Measurements from ENCODE around the gene CENPB. TPM values are rescaled to one million over a fixed set of nuclear protein-coding genes. Genes with fewer than 3 reads are reported as not detected.

Gene CENPB
- total RNA-seq, 1 donor from 2014 or later = 109 TPM

DNA sequence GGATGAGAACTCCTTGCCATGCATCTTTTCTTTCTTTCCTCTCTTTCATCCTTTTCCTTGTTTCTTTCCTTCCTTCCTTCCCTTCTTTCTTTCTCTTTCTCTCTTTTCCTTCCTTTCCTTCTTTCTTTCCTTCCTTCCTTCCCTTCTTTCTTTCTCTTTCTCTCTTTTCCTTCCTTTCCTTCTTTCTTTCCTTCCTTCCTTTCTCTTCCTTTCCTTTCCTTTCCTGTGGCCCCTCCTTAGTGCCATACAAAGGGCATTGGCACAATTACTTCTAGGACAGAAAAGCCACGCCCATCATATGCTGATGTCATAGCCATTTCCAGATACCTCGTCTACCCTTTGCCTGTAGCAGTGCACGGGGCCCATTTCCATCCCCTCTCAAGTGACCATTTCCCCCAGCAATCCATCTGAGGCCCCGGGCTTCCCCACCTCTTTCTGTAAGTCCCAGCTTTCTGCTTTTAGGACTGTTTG, 2.2 kb upstream of the CENPB start:
- no peak for DNase-seq (ENCODE audit: low spot score)

DNA sequence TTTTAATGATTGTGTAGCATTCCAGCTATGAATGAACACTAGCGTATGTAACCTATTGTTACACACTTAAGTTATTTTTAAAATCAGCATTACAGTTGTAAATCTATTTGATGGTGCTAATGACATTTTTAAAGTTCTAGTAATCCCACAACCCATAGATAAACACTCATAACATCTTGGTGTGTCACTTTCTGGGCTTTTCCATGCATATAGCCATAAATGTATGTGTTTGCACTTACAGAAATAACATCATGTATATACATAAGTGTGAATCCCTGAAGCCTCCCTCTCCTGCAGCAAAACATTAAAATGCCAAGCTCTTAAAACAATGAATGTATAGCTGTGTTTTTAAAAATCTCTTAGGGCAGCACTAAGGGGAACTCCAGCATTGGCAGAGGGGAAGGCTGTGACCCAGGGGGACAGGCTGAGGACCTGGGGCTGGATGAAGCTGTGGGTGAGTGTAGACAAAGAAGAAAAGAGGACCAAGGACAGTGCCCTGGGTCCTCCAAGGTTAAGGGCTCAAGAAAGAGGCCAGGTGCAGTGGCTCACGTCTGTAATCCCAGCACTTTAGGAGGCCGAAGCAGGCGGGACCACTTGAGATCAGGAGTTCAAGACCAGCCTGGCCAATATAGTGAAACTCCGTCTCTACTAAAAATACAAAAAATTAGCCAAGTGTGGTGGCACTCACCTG, 929 bp upstream of the CENPB start:
- no peak for DNase-seq (ENCODE audit: low spot score)

DNA sequence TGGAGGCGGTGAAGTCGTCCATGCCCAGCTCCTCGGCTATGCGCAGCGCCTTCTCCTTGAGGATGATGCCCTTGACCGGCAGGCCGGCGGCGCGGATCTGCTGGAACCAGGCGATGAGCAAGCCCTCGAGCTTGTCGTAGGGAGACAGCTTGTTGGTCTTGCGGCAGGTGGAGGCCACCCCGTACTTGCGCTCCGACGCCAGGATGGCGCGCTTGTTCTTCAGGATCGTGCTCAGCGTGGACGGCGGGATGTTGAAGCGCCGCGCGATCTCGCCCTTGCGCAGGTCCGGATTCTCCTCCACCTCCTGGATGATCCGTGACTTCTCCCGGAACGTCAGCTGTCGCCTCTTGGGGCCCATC, 435 bp downstream of the CENPB start:
- peak; percentile 53 for DNase-seq (ENCODE audit: low spot score)

DNA sequence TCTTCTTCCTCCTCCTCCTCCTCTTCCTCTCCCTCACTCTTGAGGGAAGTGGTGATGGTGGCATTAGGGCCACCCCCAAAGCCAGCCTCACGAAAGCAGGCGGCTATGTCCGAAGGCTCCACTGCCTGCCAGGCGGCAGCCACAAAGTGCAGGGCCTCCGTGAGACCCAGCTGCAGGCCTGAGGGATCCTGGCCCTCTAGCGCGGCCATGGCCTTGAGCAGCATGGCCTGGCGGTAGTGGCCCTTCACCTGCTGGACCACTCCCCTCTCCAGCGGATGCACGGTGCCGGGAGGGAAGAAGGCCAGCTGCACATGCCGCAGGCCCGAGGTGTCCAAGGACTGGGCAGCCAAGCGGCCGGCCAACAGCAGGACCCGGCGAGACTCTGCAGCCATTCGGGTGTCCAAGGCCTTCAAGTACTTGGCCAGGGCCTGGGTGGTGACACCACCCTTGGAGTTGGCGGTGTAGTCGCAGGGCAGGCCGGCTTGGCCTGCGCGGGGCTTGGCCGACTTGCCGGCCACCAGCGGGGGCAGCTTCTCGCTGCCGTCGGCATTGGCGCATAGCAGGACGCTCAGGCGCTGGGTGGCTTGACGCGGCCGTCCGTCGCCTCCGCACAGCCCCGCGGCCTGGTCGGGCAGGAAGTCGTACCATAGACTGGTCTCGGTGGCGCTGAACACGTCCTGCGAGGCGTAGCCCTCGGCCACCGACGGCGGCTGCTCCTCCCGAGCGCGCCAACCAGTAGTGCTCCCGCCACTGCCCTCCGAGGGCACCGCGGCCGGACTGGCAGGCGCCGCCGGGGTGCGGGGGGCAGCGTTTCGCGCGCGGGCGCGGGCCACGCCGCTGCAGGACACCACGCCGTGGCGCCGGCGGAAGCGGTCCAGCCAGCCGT, 1.1 kb downstream of the CENPB start:
- no peak for DNase-seq (ENCODE audit: low spot score)

DNA sequence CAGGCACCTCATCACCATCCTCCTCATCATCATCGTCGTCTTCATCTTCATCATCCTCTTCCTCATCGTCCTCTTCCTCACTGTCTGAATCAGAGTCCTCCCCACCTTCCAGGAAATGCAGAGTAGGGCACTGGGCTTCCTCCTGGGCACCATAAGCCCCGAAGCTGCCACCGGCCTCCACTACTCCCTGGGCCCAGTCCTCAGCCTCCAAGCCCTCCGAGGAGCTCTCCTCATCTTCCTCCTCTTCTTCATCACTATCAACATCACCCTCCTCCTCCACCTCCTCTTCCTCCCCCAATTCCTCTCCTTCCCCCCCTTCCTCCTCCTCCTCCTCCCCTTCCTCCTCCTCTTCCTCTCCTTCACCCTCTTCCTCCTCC, 1.7 kb downstream of the CENPB start:
- DNase-seq (ENCODE audit: low spot score) = no peak

DNA sequence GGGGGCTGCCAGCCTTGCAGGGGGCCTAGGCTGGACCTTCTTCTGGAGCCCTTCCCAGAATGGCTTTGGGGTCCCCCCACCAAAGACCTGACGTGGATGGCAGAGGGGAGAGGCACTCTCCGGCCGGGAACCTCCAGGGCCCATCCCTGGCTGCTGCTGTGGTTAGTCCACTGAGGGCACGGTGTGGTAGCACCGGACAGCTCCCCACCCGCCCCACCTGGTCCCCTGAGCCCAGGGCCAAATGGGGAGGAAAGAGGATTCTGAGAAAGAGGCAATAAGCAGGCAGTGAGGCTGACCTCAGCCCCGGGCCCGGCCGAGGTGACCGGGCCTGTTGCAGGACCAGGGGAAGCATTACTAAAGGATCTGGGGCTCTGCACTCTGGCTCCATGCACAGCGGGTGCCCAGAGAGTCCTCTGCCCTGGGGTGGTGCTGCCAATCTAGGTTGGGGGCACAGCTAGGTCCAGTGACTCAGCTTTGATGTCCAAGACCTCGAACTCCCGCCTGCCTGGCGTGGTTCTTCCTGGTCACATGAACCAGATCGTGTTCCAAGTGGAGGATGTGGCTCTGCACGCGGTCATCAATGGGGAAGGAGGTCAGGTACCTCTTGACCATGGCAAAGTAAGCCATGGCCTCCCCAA, 2.2 kb downstream of the CENPB start:
- DNase-seq (ENCODE audit: low spot score) = no peak

DNA sequence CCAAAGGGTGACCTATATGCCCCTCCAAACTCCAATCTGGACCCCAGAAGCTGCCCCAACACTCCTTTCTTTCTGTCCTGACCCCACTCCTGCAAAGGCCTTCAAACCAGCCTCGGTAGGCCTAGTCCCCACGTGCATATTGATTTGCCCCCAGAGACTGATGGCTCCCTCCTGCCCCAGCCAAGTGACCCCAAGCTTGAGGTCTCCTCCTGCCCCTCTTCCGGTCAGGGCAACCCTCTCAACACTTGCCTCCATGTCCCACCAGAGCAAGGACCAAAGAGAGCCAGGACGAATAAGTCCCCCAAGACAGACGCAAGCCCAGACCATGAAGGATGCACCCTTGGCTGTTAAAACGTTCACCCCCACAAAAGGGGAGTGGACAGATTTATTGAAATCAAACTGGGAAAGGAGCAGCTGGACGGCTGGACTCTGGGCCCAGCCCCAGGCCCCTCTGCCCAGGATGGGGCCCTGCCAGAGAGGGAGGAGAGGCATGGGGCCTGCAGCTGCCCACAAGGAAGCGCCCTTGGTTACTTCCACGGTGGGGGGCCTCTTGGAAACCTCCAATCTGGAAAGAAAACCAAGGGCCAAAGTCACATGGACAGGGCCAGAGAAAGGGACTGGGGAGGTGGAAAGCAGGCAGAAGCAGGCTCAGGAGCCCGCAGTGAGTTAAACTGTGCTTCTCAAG, 2.9 kb downstream of the CENPB start:
- no peak for DNase-seq (ENCODE audit: low spot score)

DNA sequence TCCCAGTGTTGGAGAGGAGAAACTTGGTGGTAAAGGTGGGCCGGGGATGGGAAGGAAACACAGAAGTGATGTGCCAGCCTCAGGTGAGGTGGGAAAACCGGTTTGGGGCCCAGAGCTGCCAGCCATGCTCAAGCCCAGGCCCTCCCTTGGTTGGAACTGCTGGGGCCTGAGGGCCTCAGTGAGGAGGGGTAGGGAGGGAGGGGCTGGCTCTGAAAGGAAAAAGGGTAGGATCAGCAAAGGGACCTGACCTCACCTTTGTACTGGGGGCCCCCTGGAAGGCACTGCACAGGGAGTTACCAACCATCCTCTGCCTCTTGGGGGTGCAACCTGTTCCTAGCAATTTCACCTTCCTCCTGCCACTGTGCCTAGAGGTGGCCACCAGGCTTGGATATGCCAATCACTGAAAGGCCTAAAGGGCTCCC, 3.5 kb downstream of the CENPB start:
- DNase-seq (ENCODE audit: low spot score) = no peak

DNA sequence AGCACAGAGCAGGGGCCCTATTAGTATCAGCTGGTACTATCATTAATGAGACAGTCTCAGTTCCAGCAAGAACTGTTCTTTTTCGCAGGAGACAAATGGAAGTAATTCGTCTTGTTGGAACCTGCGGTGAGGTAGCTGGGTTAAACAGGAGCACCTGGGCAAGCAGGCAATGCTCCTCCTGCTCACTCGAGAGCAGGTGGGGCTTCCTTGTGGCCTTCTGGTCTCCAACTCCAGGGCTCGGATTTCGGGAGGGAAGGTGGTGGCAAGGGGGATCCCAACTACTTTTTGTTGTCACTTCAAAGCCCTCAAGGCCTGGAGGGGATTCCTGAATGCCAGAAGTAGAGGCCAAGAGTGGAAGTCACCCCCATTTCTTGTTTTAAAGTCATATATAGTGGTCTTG, 3.9 kb downstream of the CENPB start:
- DNase-seq (ENCODE audit: low spot score) = no peak

DNA sequence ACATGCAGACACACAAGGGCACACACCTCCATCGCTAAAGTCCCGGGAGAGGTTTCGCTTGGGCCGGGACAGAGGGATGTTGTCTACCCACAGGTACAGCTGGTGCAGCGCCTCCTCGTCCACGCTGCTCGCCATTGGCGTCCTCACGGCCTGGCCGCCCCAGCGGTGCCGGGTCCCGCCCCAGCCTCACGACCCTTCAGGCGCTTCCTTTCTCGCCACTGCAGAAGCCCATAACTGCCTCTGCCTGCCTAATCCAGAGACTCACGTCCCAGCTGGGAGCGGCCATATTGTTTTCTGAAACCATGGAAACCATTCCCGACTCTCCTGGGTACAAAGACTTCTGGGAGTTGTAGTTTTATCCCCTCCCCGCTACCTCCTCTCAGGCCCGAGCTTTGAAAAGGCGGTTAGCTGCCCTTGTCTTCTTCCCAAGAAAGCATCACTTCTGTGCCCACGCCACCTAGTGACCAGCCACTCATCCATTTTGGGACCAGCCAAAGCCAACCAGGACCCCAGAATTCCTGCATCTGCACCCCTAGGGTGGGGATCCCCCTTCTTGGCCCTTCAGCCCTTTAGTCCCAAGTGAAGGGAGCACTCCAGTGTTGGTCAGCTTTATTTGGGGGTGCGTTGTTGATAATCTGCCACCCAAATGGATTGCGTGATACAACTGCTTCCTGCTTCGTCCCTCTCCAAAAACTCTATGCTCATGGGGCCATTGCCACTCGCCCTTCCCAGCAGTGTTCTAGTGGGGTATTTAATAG, 5.2 kb downstream of the CENPB start, which contains the start of gene SPEF1:
Gene SPEF1, minus strand, starts transcription at position 296 of the 758 bp plus-strand sequence. Its CDS starts 161 bp downstream, at position 135.
- peak; percentile 89 for DNase-seq (ENCODE audit: low spot score)

DNA sequence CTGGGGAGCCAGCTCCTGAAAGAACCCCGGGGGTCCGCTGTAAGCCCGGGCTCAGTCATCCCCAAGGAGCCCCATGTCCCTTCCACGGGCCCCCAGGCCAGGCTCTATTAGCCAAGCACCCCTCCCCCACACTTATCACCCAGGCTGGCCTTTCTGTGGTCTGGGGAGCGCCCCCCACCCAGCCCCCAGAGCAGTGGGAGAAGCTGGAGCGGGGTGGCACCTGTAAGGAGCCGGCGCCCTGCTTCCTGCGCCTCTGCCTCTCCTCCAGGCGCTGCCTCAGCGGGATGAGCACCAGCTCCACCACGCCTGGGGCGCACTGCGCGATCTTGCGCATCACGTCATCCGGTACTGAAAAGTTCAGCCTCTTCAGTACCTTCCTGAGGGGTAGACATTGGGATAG, 7.6 kb downstream of the CENPB start:
- DNase-seq (ENCODE audit: low spot score) = no peak

DNA sequence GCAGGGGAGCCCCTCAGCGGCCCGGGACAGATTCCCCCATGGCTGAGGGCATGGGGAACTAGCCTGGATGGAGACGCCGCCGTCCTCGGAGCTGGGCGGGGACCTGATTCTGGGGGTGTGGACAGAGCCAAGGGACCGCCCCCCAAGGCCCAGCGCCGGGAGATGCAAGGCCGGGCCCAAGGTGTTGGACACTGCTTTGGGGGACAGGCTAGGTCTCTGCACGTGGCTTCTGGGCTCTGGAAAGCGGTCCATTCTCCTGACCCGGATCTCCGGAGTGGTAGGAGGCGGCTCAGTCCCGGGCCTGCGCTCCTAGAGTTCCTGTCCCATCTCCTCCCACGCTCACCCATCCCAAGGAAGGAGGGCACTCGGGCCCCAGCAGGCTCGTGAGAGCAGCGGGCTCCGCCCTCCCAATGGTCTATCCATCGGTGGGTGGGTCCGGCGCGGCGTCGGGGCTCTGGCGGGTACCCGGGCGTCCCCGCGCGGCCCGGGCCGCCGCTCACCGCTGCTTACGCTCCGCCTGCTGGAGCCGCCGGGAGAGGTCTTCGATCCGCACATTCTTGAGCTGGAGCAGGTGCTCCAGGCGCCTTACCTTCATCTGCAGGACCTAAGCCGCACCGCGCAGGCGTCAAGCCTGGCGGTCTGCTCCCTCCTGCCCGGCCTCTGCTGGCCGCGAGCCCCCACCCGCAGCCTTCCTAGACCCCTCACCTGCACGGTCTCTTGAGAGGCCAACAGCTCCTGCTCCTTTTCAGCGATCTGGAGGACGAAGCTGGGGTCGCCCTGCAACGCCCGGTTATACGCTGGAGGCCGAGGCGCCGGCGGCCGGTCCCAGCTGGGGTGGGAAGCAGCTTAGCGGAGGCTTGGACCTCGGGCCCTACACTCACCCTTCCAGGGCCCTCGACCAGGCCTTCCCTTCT, 8.6 kb downstream of the CENPB start:
- peak; percentile 65 for DNase-seq (ENCODE audit: low spot score)

DNA sequence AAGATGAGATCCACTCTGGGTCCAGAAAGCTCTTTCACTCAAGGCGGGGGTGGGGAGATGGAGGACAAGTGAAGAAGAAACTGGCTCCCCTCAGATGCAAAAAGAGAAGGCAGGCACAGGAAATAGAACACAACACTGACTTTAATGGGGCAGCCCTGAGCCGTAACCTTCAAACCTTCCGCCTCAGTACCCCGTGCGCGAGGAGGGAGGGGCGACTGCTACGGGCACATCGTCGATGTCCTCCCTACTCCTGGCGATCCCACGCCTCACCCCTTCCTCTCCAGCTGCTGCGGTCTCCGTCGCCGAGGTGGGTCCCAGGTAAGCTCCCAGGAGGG, 9.2 kb downstream of the CENPB start:
- DNase-seq (ENCODE audit: low spot score) = no peak

DNA sequence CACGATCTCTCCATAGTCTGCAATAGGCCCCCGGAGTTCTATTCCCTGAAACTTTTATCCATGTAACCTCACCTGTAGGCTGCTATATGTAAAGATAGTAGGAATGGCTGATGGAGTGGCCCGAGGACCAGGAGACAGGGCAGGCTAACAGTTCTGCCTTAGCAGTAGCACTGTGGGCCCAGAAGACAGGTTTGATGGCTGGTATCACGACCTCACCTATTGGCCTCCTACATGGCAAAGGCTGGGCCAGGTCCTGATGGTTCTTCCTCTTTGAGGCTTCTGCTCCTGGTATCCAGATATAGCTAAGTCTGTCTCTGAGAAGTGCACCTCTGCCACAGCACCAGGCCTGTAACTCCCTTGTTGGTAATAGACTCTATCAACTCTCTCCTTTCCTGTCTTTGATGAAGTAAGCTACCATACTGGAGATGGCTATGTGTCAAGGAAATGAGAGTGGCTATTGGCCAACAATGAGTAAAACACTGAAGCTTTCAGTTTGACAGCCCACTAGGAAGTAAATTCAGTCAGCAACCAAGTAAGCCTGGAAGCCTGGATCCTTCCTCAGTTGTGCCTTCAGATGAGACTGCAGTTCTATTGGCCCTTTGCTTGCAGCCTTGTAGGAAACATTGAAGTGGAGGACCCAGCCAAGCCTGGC, 11.0 kb downstream of the CENPB start:
- no peak for DNase-seq (ENCODE audit: low spot score)

DNA sequence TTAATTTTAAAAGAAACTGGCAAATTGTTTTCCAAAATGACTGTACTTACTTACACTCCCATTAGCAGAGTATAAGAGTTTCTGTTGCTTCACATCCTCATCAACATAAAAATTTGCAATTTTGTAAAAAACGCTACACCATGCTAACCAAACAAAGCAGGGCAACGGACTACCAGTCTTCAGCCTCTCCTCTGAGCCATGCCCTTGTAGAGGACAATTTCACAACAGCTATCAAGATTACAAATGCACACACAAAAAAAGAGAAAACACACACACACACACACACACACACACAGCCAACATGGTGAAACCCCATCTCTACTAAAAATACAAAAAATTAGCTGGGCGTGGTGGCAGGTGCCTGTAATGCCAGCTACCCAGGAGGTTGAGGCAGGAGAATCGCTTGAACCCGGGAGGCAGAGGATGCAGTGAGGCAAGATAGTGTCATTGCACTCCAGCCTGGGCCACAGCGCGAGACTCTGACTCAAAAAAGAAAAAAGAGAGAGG, 14.9 kb downstream of the CENPB start:
- DNase-seq (ENCODE audit: low spot score) = no peak

DNA sequence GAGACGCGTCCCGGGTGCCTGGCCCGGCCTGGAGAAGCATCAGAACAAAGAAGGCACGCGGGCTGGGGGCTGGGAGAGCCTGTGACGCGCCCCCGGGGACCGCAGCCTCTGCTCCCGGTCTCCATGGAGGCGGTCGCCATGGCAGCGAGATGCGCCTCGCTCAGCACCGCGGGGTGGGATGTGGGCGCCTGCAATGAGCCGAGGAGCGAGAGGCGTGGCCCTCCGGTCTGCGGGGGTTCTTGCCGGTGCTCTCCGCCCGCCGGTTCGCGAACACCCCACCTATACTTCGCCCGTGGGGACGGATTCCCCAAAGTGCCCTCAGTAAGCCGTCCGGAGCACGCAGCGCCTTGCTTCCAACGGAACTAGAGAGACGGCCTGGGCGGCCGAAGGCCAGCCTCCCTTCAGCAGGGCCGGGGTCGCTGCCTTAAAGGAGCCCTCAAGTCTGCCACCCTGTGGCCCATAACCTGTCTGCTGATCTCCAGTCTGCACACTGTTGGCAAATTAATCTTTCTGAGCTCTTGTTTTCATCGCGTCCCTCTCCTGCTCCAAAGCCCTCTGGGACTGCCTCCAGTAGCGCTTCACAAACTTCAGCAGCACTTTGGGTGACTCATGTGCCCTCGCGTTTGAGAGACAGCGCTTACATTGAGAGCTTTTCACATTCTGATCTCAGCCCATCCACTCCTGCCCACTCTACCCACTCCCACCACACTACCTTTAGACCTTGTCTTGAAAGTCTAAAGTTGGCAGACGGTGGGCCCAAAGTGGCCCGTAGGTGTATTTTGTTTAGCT, 18.0 kb downstream of the CENPB start:
- peak; percentile 67 for DNase-seq (ENCODE audit: low spot score)

DNA sequence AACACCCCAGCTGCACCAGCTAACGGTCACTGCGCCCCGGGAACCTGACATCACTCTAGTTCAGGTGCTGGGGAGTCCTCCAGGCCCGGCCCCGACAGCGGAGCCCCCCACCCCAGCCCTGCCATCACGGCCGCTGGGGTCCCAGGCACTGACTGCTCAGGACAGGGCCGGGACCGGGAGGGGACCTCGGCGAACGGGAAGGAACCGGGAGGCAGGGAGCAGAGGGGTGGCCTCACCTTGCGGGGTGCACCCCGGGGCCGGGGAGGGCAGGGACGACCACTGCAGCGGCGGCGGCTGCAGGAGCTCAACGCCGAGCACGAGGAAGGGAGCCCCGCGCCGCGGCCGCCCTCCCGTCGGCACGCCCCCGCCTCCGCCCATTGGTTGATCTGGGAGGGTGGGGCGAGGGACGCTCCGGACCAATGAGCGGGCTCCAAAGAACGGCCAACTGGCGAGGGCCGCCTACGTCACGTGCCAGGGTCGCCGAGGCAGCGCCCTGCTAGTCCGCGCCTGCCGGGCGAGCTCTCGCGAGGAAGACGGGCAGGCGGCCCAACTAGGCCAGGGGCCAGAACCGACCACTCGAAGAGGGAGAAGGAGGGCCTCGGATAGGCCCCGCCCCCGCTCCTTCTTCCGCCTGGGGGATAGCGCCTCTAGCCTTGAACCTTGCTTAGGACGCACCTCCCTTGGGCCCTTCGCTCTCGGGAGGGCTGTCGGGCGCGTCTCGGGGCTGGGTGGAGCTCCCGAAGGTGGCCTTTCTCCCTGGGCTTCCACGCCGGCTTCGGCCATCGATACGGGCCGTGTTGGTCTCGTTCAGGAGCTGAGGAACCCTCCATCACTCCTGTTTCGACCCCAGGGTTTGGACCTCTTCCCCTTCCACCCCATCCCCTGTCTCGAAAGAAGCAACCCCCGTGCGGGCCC, 18.9 kb downstream of the CENPB start, which contains the start of gene ADISSP:
Gene ADISSP, minus strand, starts transcription at position 327 of the 915 bp plus-strand sequence. CDS start 7,653 bp downstream, outside the sequence.
- peak; percentile 99 for DNase-seq (ENCODE audit: low spot score)

DNA sequence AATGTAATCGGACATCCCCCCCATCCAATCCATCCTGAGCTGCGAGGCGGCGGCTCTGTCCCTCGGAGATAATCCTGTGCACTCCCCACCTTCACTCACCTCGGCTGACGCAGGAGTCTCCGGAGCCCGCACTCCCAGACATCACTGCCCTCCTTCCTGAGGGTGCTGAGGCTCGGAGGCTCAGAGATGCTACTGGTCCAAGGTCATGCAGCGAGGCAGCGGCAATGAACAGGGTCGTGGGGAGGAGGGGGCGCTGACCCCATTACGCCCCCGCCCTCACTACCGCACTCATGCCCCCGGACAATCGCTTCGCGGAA, 19.5 kb downstream of the CENPB start:
- DNase-seq (ENCODE audit: low spot score) = no peak

All from mucosa of gallbladder (tissue), 1 donor.